GM12878 (cell line): ENCODE results near the gene ADAMTSL3. TPM values are rescaled to one million over a fixed set of nuclear protein-coding genes. Genes with fewer than 3 reads are reported as not detected.

Source experiments
- ATAC-seq: fragments of 200-7000 bp; cut with Tn5 transposase; 3 replicates; pipeline ENCODE4 v1.9.1; 2020; ENCODE audit warnings: mild to moderate bottlenecking, moderate library complexity
- BruUV-seq: library from RNA; stranded (reverse); fragments of 400-500 nt; replicated peaks from 2 replicates; lab custom pipeline; 2021; lab: Mats Ljungman, UMichigan
- CTCF ChIA-PET: fragments of 300-600 bp; sonication (Branson Sonifier 250); formaldehyde crosslinking; extraction: SDS; loops from one replicate; lab custom pipeline; 2021; ENCODE audit warnings: inconsistent platforms; lab: Yijun Ruan, JAX
- POLR2A ChIA-PET: fragments of 350-600 bp; formaldehyde crosslinking; extraction: SDS; loops from one replicate; lab custom pipeline; 2021; ENCODE audit warnings: inconsistent platforms; lab: Charles Lee
- RAD21 ChIA-PET: fragments of 300-600 bp; sonication (Branson Sonifier 250); formaldehyde crosslinking; loops from one replicate; lab custom pipeline; 2023; ENCODE audit warnings: antibody characterized with exemption; ENCODE audit not compliant: unreplicated experiment; lab: Charles Lee
- SMC1A ChIA-PET: fragments of 300-600 bp; sonication (Branson Sonifier 250); formaldehyde crosslinking; loops from one replicate; lab custom pipeline; 2023; ENCODE audit not compliant: unreplicated experiment, uncharacterized antibody; lab: Charles Lee
- DNase-seq: peaks from one replicate; pipeline ENCODE4 v3.0.0-alpha.2; 2011; ENCODE audit warnings: low read depth, low spot score
- FAIRE-seq: peaks from 3 replicates; lab custom pipeline; 2011; peaks lifted over from hg19 to GRCh38; lab: Jason Lieb, UNC
- H2AFZ ChIP-seq: 2 replicates; pipeline ENCODE4 v1.6.0; 2011; ENCODE audit warnings: low read depth, low read length, control low read depth; ENCODE audit not compliant: control insufficient read depth
- H3K27ac ChIP-seq: 2 replicates; pipeline ENCODE4 v1.5.1; 2011; ENCODE audit warnings: control low read depth; ENCODE audit not compliant: control insufficient read depth, insufficient read depth
- H3K27me3 ChIP-seq, 2 experiments: replicated peaks in 1 of 2; 2 replicates each; pipeline versions ENCODE4 v1.6.0 to v1.6.1; 2011; ENCODE audit warnings: low read length in 1 of 2; ENCODE audit not compliant: control insufficient read depth in 2 of 2, insufficient read depth in 2 of 2
- H3K36me3 ChIP-seq, 2 experiments: 2 replicates each; pipeline ENCODE4 v1.5.1; 2011; ENCODE audit warnings: low read length in 1 of 2; ENCODE audit not compliant: control insufficient read depth in 2 of 2, insufficient read depth in 2 of 2
- H3K4me1 ChIP-seq: 2 replicates; pipeline ENCODE4 v1.6.1; 2011; ENCODE audit warnings: mild to moderate bottlenecking, low read length, moderate library complexity, mixed read lengths; ENCODE audit not compliant: control insufficient read depth, insufficient read depth
- H3K4me2 ChIP-seq: 2 replicates; pipeline ENCODE4 v1.6.0; 2011; ENCODE audit warnings: control low read depth; ENCODE audit not compliant: control insufficient read depth, insufficient read depth
- H3K4me3 ChIP-seq: fragments of 200-600 bp; sonication (generic); 2 replicates; pipeline ENCODE4 v1.5.1; 2016
- H3K79me2 ChIP-seq: 2 replicates; pipeline ENCODE4 v1.6.0; 2011; ENCODE audit warnings: low read length; ENCODE audit not compliant: control insufficient read depth, insufficient read depth
- H3K9ac ChIP-seq: 2 replicates; pipeline ENCODE4 v1.8.0; 2011; ENCODE audit warnings: low read length, control low read depth, mixed read lengths; ENCODE audit not compliant: control insufficient read depth, insufficient read depth
- H3K9me3 ChIP-seq: replicated peaks from 3 replicates; pipeline ENCODE4 v1.5.1; 2011; ENCODE audit warnings: mild to moderate bottlenecking, low read length; ENCODE audit not compliant: control insufficient read depth, insufficient read depth
- H4K20me1 ChIP-seq: 2 replicates; pipeline ENCODE4 v1.6.0; 2011; ENCODE audit not compliant: control insufficient read depth, insufficient read depth
- E2F4 ChIP-seq: IDR thresholded peaks from 2 replicates; pipeline ENCODE4 v1.6.1; 2012; ENCODE audit warnings: low read depth, low read length, improper control_type of control experiment
- EZH2 ChIP-seq: IDR thresholded peaks from 2 replicates; pipeline ENCODE4 v1.6.1; 2012; ENCODE audit warnings: low read depth, mild to moderate bottlenecking, control low read depth, inconsistent platforms, low read length, borderline replicate concordance; ENCODE audit not compliant: control insufficient read depth
- HDAC6 ChIP-seq: fragments of 200-600 bp; sonication (generic); IDR thresholded peaks from one replicate; pipeline ENCODE4 v1.8.0; 2017; ENCODE audit warnings: antibody characterized with exemption; ENCODE audit not compliant: unreplicated experiment
- RELA ChIP-seq: fragments of 450-650 bp; IDR thresholded peaks from 2 replicates; pipeline ENCODE4 v1.8.0; 2014; ENCODE audit warnings: borderline replicate concordance; ENCODE audit not compliant: partially characterized antibody
- SIN3A ChIP-seq: IDR thresholded peaks from 2 replicates; pipeline ENCODE4 v1.6.1; 2012; ENCODE audit warnings: low read depth, low read length, improper control_type of control experiment
- WRNIP1 ChIP-seq: IDR thresholded peaks from 2 replicates; pipeline ENCODE4 v1.6.1; 2011; ENCODE audit warnings: low read depth, low read length, improper control_type of control experiment, borderline replicate concordance
- YY1 ChIP-seq: IDR thresholded peaks from 2 replicates; pipeline ENCODE4 v1.6.1; 2011; ENCODE audit warnings: low read depth, mild to moderate bottlenecking, low read length
- WGBS: methylation state at CpG from one replicate; pipeline ENCODE4 v1.1.6; 2016; ENCODE audit warnings: low lambda C conversion rate; ENCODE audit not compliant: insufficient replicate concordance, insufficient coverage; ENCODE audit errors: missing lambda C conversion rate; 5-methylcytosine and 5-hydroxymethylcytosine counted together
- in situ Hi-C: fragments of 300-500 bp; cut with MboI; formaldehyde crosslinking; loops from 9 replicates; pipeline ENCODE4 v1.14.3; 2018; ENCODE audit warnings: mixed read lengths
- intact Hi-C: fragments of 100-400 bp; cut with micrococcal nuclease; formaldehyde crosslinking; loops from one replicate; pipeline ENCODE4 v1.14.2; 2022; ENCODE audit not compliant: unreplicated experiment
- polyA plus RNA-seq, 11 experiments: library from polyadenylated mRNA; depleted of rRNA in 4 of 11; unstranded in 6 of 11; stranded (reverse) in 5 of 11; fragments of >200 nt; fragmentation: Nextera tagmentation in 4 of 11; fragmentation: Illumina TruSeq in 1 of 11; extraction: Ambion mirVana in 4 of 11; extraction: Trizol in 1 of 11; gene quantifications; 1 replicate in 1 of 11; 2 replicates in 10 of 11; pipeline versions ENCODE4 v1.2.1 to v1.2.3, GENCODE V29; 2011 to 2016; ENCODE audit warnings: inconsistent platforms in 2 of 11, missing spikeins in 2 of 11, low read depth in 1 of 11
- total RNA-seq, 4 experiments: library from RNA; depleted of rRNA in 3 of 4; stranded (reverse); fragments of >200 nt in 3 of 4; fragmentation: Illumina TruSeq in 1 of 4; extraction: Trizol in 1 of 4; gene quantifications; 2 replicates each; pipeline versions ENCODE4 v1.2.1 to v1.2.3, GENCODE V29; 2013 to 2021

ADAMTSL3 gene
- total and polyA plus RNA-seq, 10 of the 15 experiments (the other 5 are each of a cell fraction or from before 2014, with no cell fraction given) = 0.01 to 0.28 (median 0.13) TPM

GRCh38 chr15:83858820-83859505 lies 205.0 kb downstream of the ADAMTSL3 start (continued):
- TF ChIP-seq WRNIP1 (no peak), E2F4 (no peak), EZH2 (no peak), HDAC6 (no peak)

- BruUV-seq = no TSS peak
- CTCF ChIA-PET = interaction anchor here (0.6 kb wide), 1 partner anchor 19 kb away, joined by 3 read pairs; no protein-coding TSS in a partner anchor
- RAD21 ChIA-PET = no interaction called here
- no peak overlapping the region for H3K4me2 ChIP-seq
- no peaks in the 10 kb centered on the region for H3K9me3 ChIP-seq
- ATAC-seq (no peak), DNase-seq (no peak)
- WGBS = 50% methylated on average over 1 of the region's 1 CpG
- intact Hi-C loops = no loop called here
- H3K36me3 ChIP-seq = no peaks in the 10 kb centered on the region
- H3K27me3 ChIP-seq = no peaks in the 10 kb centered on the region
- H3K79me2 ChIP-seq = no peaks in the 10 kb centered on the region
- H3K4me3 ChIP-seq = no peak overlapping the region
- SMC1A ChIA-PET = no interaction called here
- H2AFZ ChIP-seq = no peak overlapping the region
- H3K4me1 ChIP-seq = no peaks in the 10 kb centered on the region
- no peak for TF ChIP-seq YY1
- no peak for TF ChIP-seq RELA
- no peak for TF ChIP-seq SIN3A
- TF ChIP-seq, all 136 proteins: peak for 0
- H3K9ac ChIP-seq = no peak overlapping the region
- in situ Hi-C loops = no loop called here
- no peaks in the 10 kb centered on the region for H4K20me1 ChIP-seq
- no peak overlapping the region for H3K27ac ChIP-seq
- FAIRE-seq = no peak
- POLR2A ChIA-PET = no interaction called here
Measured at GRCh38 chr15:83866692-83867091, 212.8 kb downstream of the ADAMTSL3 start.
